GM21381 (cell line): ENCODE measurements around the gene FBN2.

ENCODE experiments used
- ATAC-seq: cut with Tn5 transposase; IDR thresholded peaks from one replicate; pipeline ENCODE4 v1.9.1; 2021; ENCODE audit warnings: mild to moderate bottlenecking, moderate library complexity; ENCODE audit not compliant: unreplicated experiment

Gene FBN2

GRCh38 chr5:128318691-128319090, 219.4 kb downstream of the FBN2 start:
- no peak for ATAC-seq

DNA sequence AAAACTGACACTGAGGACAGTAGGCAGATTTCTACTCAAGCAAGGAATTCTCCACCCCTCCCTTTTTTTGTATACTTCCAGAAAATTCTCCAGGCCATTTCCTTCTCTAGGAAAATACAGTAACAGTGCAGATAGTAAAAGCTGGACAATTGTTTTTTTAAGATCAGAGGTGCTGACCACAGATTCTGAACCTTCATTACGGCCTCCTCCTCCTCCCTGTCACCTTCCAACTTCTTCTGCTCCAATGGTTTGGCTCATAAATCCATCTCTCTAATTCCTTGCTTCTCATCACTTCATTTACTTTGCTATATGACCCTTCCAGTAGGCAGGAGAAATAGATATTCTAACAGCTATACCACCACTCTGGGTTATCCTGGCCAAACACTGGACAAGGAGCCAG, 220.6 kb downstream of the FBN2 start:
- no peak for ATAC-seq

DNA sequence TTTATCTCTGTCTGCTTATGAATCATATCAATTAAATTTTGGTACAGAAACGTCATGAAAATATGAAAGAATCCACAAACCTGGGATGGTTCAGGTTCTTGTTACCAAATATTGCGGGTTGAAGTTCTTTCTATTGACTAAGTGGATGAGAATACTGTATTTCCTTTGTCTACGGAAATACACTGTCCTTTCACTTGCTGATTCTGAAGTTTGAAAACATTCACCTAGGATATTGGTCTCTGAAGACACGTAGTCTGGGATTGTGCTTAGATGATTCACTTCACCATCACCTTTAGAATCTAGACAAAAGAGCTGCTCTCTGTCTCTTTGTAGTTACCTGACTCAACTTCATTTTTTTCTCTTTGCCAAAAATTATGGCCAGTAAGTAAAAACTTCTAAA, 222.4 kb downstream of the FBN2 start:
- ATAC-seq = no peak

GRCh38 chr5:128305341-128305740, 232.7 kb downstream of the FBN2 start:
- no peak for ATAC-seq

DNA sequence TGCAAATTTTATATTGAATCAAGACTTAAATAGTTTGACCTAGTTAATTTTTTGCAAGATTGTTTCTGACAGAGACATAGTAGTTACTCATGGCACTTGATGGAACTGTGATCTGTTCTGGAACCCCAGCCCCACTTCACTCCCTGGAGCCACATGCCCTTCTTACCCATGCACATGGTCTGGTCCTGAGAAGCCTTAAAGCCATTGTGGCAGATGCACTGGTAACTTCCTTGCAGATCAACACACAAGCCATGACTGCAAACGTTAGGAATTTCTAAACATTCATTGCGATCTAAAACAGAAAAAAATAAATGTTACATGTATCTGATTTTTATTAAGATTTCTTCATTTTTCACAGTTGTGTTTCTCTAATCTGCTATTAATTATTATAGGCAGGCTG, 233.3 kb downstream of the FBN2 start:
- no peak for ATAC-seq

- ATAC-seq = no peak
These were observed 234.0 kb downstream of the FBN2 start for GRCh38 chr5:128304088-128304487.

DNA sequence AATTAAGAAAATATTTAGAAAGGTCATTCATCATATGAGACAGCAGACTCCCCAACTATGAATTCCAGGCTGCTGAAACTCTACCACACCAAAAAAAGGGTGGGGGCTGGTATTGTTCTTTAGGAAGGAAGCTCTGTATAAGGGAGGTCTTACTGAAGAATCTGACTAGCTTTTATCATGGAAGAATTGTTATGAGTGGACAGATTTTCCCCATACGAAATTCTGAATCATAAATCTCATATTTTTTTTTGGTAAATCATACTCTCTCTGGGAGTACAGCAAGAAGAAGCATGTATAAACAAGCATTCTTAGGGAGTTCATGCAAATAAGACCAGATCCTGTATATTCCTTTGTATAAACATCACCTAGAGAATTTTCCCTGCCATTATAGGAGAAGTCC, 234.5 kb downstream of the FBN2 start:
- no peak for ATAC-seq

DNA sequence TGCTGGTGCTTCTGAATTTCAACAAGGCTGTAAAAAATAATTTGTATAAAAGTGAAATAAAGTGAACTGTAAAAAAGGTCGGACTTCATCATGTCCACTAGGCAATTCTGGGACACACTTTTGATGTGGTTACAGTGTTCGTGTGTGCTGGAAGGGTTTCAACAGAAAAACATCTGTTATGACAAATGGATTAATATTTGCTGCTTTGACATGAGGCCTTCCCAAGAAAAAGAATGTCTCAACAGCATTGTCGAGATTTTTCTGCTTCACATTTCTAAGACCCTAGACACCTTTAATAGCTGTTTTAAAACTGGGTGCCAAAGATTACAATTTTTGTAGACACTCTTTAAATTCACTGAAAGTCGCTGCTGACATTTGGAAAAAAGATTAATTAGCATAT, 237.9 kb downstream of the FBN2 start:
- ATAC-seq = no peak

GRCh38 chr5:128290152-128290858, 247.7 kb downstream of the FBN2 start:
- ATAC-seq = no peak

- no peak for ATAC-seq
These were observed 250.3 kb downstream of the FBN2 start for GRCh38 chr5:128287740-128288139.

DNA sequence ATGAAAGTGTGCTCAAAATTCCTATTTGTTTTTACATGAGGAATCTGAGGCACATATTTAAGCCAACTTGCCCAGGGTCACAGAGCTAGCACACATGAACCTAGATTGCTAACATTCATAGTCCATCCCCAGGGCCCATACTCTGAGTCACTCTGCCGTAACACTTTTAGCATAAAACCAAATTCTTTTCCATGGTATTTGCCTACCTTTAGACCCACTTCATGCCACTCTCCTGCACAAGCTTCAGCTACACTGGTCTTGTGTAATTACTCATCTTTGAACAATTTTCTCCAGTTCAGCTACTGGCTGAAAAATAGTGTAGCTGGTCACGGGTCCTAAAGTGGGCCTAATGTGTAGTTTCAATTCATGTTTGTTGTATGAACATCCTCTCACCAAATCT, 253.8 kb downstream of the FBN2 start:
- no peak for ATAC-seq

- no peak for ATAC-seq
These were observed 258.7 kb downstream of the FBN2 start for GRCh38 chr5:128279345-128279744.

DNA sequence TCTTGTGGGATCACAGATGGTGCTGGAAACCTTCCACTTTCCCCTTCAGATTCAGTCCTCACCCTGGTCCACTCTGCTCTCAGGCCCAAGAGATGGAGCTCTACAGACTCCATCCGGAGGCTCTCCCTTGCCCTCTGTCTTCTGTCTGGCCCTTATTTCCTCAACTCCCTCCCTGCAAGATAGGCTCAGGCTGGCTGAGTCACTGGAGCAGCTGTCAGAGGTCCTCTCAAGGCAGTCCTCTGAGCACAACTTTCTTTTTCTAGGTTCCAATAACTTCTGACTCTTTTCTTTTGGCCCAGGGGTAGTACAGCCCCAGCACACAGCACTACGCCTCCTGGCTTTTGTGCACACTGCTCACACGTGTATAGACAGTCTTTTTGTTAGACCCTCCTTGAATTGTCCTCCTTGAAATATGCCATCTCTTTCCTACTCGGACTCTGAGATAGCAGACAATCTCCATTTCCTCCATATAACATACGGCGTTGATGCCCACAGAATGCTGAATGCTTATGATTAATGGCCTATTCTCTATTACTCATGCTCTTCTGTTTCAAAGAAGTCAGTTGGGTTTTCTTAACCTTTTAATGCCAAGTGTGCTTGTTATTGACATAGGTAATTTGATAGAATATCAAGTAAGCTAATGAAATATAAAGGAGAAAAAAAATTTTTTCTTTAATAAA, 261.4 kb downstream of the FBN2 start:
- no peak for ATAC-seq

DNA sequence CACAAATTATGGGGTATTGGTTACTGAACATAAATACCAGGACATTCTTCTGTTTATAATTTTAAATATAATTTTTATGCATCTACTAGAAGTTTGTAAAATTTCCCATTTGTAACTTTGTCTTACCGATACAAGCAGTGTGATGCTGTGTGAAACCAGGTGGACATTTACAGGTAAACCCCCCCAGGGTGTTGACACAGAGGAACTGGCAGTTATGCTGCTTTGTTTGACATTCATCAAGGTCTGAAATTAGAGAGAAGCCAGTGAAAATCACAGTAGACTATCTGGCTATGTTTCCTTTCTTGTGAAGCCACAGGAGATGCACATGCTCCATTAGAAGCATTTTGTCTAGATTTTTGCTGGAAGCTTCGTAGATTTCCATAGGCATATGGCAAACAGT, 263.6 kb downstream of the FBN2 start:
- no peak for ATAC-seq

- ATAC-seq = no peak
These were observed 264.3 kb downstream of the FBN2 start for GRCh38 chr5:128273736-128274135.

DNA sequence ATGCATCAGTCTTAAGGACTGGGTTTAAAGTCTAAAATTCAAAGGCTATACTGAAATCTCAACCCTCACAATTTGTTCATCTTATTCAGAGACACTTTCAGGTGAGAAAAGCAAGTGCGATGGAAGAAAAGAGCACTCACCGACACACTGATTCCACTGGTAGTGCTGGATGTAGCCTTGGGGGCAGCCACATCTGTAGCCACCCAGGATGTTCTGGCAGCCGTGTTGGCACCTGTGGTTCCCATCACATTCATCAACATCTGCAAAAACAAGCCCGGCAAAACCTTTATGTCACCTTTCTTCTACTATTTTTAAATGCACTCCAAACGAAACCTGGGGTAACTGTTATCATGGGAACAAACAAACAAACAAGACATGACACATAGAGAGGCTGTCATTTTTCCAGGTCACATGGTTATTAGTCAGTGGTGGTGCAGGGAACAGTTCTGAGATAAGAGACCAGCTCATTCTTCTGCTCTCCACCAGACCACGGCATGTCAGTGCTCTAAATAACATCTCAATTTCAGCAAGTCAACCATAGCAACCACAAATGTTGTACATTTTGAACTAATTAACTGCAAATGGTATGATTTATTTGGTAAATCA, 266.1 kb downstream of the FBN2 start:
- ATAC-seq = no peak

DNA sequence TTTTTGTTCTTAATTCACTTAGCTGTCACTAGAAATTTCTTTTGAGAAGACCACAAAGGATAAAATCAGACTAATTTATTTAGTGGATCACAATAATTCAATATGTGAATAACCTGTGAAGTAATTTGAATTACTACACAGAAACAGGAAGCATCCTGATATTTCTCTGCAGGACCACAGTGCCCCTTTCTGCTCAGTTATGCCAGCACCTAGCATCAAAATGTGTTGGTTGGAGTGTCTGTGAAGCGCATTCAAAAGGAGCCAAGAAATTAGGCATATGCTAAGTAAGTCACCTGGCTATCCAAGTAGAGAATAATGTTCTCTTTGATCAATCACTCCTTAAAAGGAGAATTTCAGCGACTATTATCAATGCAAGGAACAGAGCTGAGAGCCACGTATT, 267.0 kb downstream of the FBN2 start:
- no peak for ATAC-seq

DNA sequence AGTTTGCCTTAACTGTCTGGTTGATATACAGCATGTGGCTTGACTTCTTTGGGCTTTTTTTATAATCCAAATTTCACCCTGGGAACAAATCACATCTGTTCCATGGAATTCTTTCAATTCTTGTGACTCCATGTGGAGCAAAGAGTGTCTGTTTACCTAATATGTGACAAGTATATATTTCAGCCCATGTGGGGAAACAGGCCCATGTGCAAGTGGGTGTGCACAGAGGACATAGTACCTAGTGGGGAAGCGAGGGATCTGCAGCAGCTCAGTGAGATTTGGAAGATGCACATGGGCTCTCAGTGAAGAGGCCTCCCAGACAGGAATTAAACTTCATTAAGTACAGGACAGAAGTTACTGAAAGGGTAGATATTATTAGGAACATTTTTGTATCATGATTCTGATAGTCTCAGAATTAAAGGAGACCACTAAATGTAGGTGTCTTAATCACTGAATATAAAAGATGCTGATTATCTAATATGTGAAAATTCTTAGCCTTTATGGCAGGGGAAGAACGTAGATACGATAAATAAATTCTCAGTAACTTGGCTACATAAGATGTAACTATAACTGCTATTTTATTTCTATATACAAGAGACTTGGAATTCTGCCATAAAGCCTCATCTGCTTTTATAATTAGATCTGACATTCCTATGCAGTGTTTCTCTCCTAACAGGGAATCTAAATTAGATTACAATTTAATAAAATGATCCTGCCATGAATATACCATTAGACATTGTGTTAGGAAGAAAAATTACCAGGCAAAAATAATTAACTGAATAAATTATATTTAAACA, 273.3 kb downstream of the FBN2 start:
- no peak for ATAC-seq

DNA sequence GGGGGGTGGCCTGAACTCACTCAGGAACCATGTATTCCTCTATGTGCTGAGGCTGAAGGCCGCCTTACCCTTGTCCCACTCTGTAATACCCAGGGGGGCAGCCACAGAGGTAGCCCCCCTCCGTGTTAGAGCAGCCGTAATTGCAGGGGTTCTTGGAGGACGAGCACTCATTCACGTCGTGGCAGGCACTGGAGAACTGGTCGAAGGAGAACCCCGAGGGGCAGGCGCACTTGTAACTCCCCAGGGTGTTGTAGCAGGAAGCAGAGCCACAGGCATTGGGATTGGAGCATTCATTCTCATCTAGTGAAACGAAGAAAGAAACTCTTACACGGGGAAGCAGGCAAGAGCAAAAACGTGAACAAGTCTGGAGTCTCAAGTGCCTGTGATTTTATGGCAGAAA, 274.7 kb downstream of the FBN2 start:
- ATAC-seq = no peak

GRCh38 chr5:128262911-128263310, 275.1 kb downstream of the FBN2 start:
- no peak for ATAC-seq

DNA sequence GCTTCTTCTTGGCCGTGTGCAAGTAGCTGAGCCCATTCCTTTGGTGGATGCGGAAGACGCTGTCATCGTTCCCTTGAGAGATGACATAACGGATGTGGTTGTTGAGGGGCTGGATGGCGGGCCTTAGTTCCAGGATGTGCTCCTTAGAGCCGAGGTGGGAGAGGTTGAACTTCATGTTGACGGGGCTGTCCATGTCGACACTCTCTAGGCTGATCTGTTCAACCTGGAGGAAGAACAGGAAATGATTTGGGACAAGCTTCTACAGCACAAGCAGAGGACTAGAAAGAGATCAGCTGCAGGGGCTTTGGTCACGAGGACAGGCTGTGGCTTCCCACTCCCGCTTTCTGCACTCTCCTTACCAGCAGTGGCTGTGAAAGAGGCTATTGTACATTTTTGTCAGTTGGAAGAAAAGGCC, 278.4 kb downstream of the FBN2 start:
- ATAC-seq = no peak

DNA sequence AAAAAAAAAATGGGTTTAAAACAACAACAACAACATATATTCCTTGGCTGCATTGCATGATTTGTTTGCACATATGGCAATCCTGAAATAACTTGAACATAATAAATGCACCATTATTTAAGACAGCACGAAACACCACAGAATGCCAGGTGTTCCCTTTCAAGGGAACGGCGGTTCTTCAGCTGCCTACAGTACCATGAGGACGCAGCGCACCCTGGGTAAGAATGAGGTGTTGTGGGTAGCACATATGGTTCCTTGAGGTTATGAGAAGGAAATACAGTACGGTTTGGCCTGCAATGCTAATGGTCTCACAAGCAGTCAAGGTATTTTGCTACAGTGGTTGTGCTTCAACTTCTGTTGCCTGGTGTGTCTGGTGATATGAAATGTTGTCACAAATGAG, 279.7 kb downstream of the FBN2 start:
- no peak for ATAC-seq
